ENCODE measurements around the gene GRHL3.
A peak's percentile ranks its signal among the peaks of the same experiment; 100 is the strongest.

Gene GRHL3

GRCh38 chr1:24362982-24363614 lies 43.9 kb downstream of the GRHL3 start:
- no peak for DNase-seq (ENCODE audit: low spot score)
- in situ Hi-C loops (cut with MboI; ENCODE audit: low pct_unique_long_range_greater_than_20kb, low sequenced_read_pairs, unreplicated experiment): no loop called here
- no peak for TF ChIP-seq CTCF (IDR thresholded peaks at IDR 0.05; ENCODE audit: extremely low read depth, insufficient read depth, missing control alignments)

- peak; percentile 4 for DNase-seq (ENCODE audit: low spot score)
- in situ Hi-C loops (cut with MboI; ENCODE audit: low pct_unique_long_range_greater_than_20kb, low sequenced_read_pairs, unreplicated experiment): no loop called here
- no peak for TF ChIP-seq CTCF (IDR thresholded peaks at IDR 0.05; ENCODE audit: extremely low read depth, insufficient read depth, missing control alignments)
Observed at GRCh38 chr1:24363994-24364393, 44.8 kb downstream of the GRHL3 start.

DNA sequence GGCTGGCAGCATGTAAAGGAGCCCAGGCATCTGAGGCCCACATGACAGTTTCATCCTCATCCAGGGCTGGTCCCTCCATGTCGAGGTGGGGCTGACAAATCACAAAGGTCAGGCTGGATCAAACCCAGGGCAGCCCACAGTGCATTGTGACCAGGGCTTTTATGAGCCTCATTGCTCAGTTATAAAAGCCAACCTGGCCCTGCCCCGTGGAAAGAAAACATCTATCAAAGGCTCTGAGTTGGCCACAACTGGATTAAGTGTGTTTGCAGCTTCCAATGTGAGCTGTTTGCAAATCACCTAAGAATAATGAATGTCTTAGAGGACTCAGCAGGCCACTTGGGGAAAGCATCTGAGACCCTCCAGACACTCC lies 45.4 kb downstream of the GRHL3 start:
- no peak for TF ChIP-seq CTCF (IDR thresholded peaks at IDR 0.05; ENCODE audit: extremely low read depth, insufficient read depth, missing control alignments)
- in situ Hi-C loops (cut with MboI; ENCODE audit: low pct_unique_long_range_greater_than_20kb, low sequenced_read_pairs, unreplicated experiment): no loop called here
- peak; percentile 10 for DNase-seq (ENCODE audit: low spot score)

DNA sequence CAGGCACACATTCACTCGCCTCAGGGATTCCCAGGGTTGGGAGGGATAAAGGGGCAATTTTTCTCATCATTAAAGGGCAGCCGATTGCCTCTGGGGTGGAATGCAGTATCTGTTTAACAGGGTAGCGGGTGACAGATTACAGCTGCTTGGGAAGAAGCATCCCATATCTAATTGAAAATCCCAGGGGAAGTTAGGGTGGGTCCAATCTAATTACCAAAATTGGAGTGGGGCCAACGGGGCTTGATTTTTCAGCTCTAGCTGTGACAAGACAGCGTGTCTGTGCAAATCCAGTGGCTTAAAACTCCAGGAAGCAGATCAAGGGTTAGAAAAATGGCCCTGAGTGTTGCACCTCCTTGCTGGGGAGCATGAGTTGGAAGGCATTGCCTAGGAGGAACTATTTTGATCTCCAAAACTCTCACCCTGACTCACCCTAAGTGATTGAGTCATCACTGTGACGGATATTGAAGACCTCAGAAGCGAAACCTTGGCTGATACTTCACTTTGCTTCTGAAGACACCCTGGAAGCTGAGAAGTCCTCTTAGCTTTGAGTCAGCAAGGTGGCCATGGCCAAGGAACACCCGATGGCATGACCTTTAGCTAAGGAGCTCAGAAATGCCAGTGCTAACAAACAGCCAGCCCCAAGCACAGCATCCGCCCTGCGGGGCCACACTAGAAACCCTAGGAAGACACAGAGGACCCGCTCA lies 46.0 kb downstream of the GRHL3 start:
- in situ Hi-C loops (cut with MboI; ENCODE audit: low pct_unique_long_range_greater_than_20kb, low sequenced_read_pairs, unreplicated experiment): no loop called here
- DNase-seq (ENCODE audit: low spot score): peak; percentile 79

DNA sequence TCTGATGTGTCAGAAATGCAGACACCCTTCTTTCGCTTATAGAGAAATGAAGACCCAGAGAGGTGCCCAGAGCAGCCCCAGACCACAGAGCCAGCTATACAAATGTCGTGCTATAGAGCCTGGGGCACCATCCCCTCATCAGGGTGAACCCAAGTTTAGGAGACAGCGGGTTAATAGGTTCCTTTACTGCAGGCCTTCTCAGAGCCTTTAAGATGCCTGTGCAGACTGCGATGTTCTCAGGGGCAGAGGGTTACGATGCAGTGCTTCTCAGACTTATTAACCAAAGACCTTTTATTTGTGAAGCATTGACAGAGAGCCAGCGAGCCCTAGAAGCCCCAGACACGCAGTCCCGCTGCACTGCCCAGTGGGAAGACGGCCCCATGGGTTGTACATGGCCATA lies 47.5 kb downstream of the GRHL3 start:
- in situ Hi-C loops (cut with MboI; ENCODE audit: low pct_unique_long_range_greater_than_20kb, low sequenced_read_pairs, unreplicated experiment): no loop called here
- DNase-seq (ENCODE audit: low spot score): no peak
- no peak for TF ChIP-seq CTCF (IDR thresholded peaks at IDR 0.05; ENCODE audit: extremely low read depth, insufficient read depth, missing control alignments)

More for the DNA sequence above, 46.0 kb downstream of the GRHL3 start:
- TF ChIP-seq CTCF (IDR thresholded peaks at IDR 0.05; ENCODE audit: extremely low read depth, insufficient read depth, missing control alignments): no peak

DNA sequence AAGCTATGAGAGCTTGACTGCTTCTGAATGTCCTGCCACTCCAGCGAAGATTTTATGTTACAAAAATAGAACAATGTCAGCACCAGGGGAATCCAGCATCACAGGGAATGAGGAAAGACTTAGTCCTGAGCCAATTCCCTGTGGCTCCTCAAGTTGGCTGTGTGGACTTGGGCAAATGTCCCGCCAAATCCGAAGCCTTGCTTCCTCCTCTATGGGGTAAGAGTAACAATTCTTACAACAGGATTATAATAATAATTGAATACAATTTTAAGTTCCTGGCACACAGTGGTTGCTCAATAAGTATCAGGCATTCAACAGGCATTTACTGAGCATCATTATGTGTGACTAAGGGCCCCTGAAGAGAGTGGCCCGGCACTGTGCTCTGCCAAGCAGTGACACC lies 50.0 kb downstream of the GRHL3 start:
- in situ Hi-C loops (cut with MboI; ENCODE audit: low pct_unique_long_range_greater_than_20kb, low sequenced_read_pairs, unreplicated experiment): no loop called here
- no peak for TF ChIP-seq CTCF (IDR thresholded peaks at IDR 0.05; ENCODE audit: extremely low read depth, insufficient read depth, missing control alignments)

More for the DNA sequence above, 50.0 kb downstream of the GRHL3 start:
- DNase-seq (ENCODE audit: low spot score): no peak
